GM19099 (cell line): ENCODE data around the gene TRMT2B.

ENCODE experiments used
- POLR2A ChIP-seq: IDR thresholded peaks from 3 replicates; pipeline ENCODE4 v1.6.1; 2011; ENCODE audit warnings: low read depth; ENCODE audit not compliant: insufficient read length; ENCODE audit errors: extremely low read depth

TRMT2B gene

DNA sequence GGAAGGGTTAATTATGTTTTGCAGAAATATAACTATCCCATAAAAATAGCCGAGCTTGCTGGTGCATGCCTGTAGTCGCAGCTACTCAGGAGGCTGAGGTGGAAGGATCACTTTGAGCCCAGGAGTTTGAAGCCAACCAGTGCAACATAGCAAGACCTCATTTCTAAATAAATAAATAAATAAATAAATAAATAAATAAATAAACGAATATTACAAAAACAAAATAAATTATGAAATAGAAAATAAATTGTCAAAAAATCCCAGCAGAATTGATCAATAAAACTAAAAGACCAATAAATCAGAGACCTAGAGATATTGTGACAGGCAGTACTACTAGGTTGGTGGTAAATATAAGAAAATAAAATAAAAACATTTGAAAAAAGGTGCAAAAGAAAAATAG lies 89.1 kb downstream of the TRMT2B start:
- TF ChIP-seq POLR2A: no peak
